Activated B cell treated with CpG ODN at 0.5 μM for 24 hours (primary cell): ENCODE data around the gene APOBR. TPM values are rescaled to one million over a fixed set of nuclear protein-coding genes. Genes with fewer than 3 reads are reported as not detected.
"Not testable (repeated sequence)": the region's sequence is repeated elsewhere in the genome, so short reads cannot be mapped to it uniquely, and the experiment has no call there.

Experiments
- ATAC-seq: fragments of 200-7000 bp; cut with Tn5 transposase; one replicate; pipeline ENCODE4 v1.10.0; 2021; ENCODE audit warnings: low read depth, mild to moderate bottlenecking, moderate library complexity
- CTCF ChIA-PET: fragments of 350-600 bp; sonication (Branson Sonifier 250); formaldehyde crosslinking; loops from one replicate; lab custom pipeline; 2021; ENCODE audit warnings: antibody characterized with exemption; lab: Charles Lee
- POLR2A ChIA-PET: fragments of 350-600 bp; sonication (Branson Sonifier 250); formaldehyde crosslinking; loops from one replicate; lab custom pipeline; 2021; ENCODE audit warnings: antibody characterized with exemption; lab: Charles Lee
- DNase-seq: peaks from one replicate; pipeline ENCODE4 v3.0.0; 2022
- H3K27ac Mint-ChIP-seq: one replicate; pipeline ENCODE4 v1.8.0; 2020; ENCODE audit warnings: mixed read lengths
- H3K27me3 Mint-ChIP-seq: one replicate; pipeline ENCODE4 v1.8.0; 2021; ENCODE audit warnings: mixed read lengths
- H3K36me3 Mint-ChIP-seq: one replicate; pipeline ENCODE4 v1.8.0; 2021; ENCODE audit warnings: low read depth, mixed read lengths
- H3K4me1 Mint-ChIP-seq: one replicate; pipeline ENCODE4 v1.8.0; 2021; ENCODE audit warnings: mixed read lengths
- H3K4me3 Mint-ChIP-seq: one replicate; pipeline ENCODE4 v1.8.0; 2020; ENCODE audit warnings: mild to moderate bottlenecking, mixed read lengths
- H3K9me3 Mint-ChIP-seq: one replicate; pipeline ENCODE4 v1.8.0; 2020; ENCODE audit warnings: mixed read lengths
- CTCF ChIP-seq: fragments of 200-600 bp; IDR thresholded peaks from one replicate; pipeline ENCODE4 v1.8.0; 2022; ENCODE audit warnings: antibody characterized with exemption, mild to moderate bottlenecking
- intact Hi-C: fragments of 100-400 bp; cut with micrococcal nuclease; formaldehyde crosslinking; loops from one replicate; pipeline ENCODE4 v1.15.1; 2024
- total RNA-seq: library from RNA; stranded (reverse); gene quantifications from 2 replicates; pipeline ENCODE4 v1.2.3, GENCODE V29; 2022

APOBR gene
- total RNA-seq, 1 donor from 2014 or later, result 2.9 TPM

GRCh38 chr16:28478506-28479180 is 15.8 kb upstream of the APOBR start:
- no peak for DNase-seq
- ChIA-PET CTCF (no interaction called here), POLR2A (no interaction called here)
- no peak for TF ChIP-seq CTCF
- Mint-ChIP-seq H3K27me3 (no peaks in the 10 kb centered on the region), H3K27ac (no peak overlapping the region), H3K9me3 (no peaks in the 10 kb centered on the region), H3K4me1 (peaks cover 2% of the 10 kb centered on the region), H3K36me3 (peaks cover 65% of the 10 kb centered on the region), H3K4me3 (no peak overlapping the region)
- no peak for ATAC-seq
- intact Hi-C loops, result no loop called here

GRCh38 chr16:28482026-28482425 is 12.4 kb upstream of the APOBR start:
- intact Hi-C loops, result no loop called here
- ChIA-PET CTCF (no interaction called here), POLR2A (no interaction called here)
- DNase-seq (no peak), ATAC-seq (no peak)
- Mint-ChIP-seq H3K36me3 (peaks cover 64% of the 10 kb centered on the region), H3K27ac (no peak overlapping the region), H3K4me1 (no peaks in the 10 kb centered on the region), H3K4me3 (no peak overlapping the region), H3K9me3 (no peaks in the 10 kb centered on the region), H3K27me3 (no peaks in the 10 kb centered on the region)
- no peak for TF ChIP-seq CTCF

- H3K27ac Mint-ChIP-seq, DNase-seq, H3K27me3 Mint-ChIP-seq, CTCF ChIA-PET, H3K9me3 Mint-ChIP-seq, H3K4me1 Mint-ChIP-seq, intact Hi-C loops, H3K4me3 Mint-ChIP-seq, ATAC-seq: not testable (repeated sequence)
- peaks cover 60% of the 10 kb centered on the region for H3K36me3 Mint-ChIP-seq
- POLR2A ChIA-PET, result interaction anchor here (1.3 kb wide), 1 partner anchor 9 kb away, joined by 4 read pairs; no protein-coding TSS in a partner anchor
Measured at GRCh38 chr16:28483361-28483760, 11.1 kb upstream of the APOBR start.

- ATAC-seq, result no peak
- ChIA-PET POLR2A (no interaction called here), CTCF (no interaction called here)
- no peaks in the 10 kb centered on the region for H3K9me3 Mint-ChIP-seq
- H3K4me1 Mint-ChIP-seq, result peaks cover 10% of the 10 kb centered on the region
- no peak overlapping the region for H3K4me3 Mint-ChIP-seq
- TF ChIP-seq CTCF, result no peak
- H3K36me3 Mint-ChIP-seq, result peaks cover 51% of the 10 kb centered on the region
- DNase-seq, result no peak
- no peak overlapping the region for H3K27ac Mint-ChIP-seq
- H3K27me3 Mint-ChIP-seq, result no peaks in the 10 kb centered on the region
- intact Hi-C loops, result no loop called here
Measured at GRCh38 chr16:28486266-28486665, 8.2 kb upstream of the APOBR start.

GRCh38 chr16:28491230-28491969 is 3.0 kb upstream of the APOBR start:
- Mint-ChIP-seq H3K9me3 (no peaks in the 10 kb centered on the region), H3K27me3 (no peaks in the 10 kb centered on the region), H3K36me3 (peaks cover 33% of the 10 kb centered on the region), H3K27ac (peak overlapping the region; percentile 100), H3K4me1 (peaks cover 48% of the 10 kb centered on the region), H3K4me3 (peak overlapping the region; percentile 96)
- TF ChIP-seq CTCF, result no peak
- POLR2A ChIA-PET, result interaction anchor here (0.6 to 2.0 kb wide), 11 partner anchors 10 to 1479 kb away, joined by 3 to 20 read pairs (median 4); partner anchors contain the start of genes ATXN2L, RABEP2, SGF29 and SPNS1
- intact Hi-C loops, result loop anchor here (5.0 kb wide), 5 partner anchors 126 to 481 kb away; partner anchors contain the start of genes ATXN2L, CD19, SH2B1 and SPNS1
- DNase-seq (no peak), ATAC-seq (no peak)
- CTCF ChIA-PET, result no interaction called here
